Fibroblast of villous mesenchyme (primary cell): Measurements from ENCODE around the gene KCNJ1. TPM values are rescaled to one million over a fixed set of nuclear protein-coding genes. Genes with fewer than 3 reads are reported as not detected.
A peak's percentile ranks its signal among the peaks of the same experiment; 100 is the strongest.

Source experiments
- DNase-seq: peaks from one replicate; pipeline ENCODE4 v3.0.0-alpha.2; 2010; ENCODE audit warnings: low read depth
- H3K4me3 ChIP-seq: 2 replicates; pipeline ENCODE4 v1.5.1; 2011; ENCODE audit warnings: low read depth, mild to moderate bottlenecking, low read length
- total RNA-seq: library from RNA; depleted of rRNA; stranded (reverse); fragments of >200 nt; gene quantifications from 2 replicates; pipeline ENCODE4 v1.2.3, GENCODE V29; 2012
- TF ChIP-seq, protein P1 (sequence below): IDR thresholded peaks from 2 replicates; pipeline ENCODE4 v1.5.1; 2012; ENCODE audit warnings: low read depth, mild to moderate bottlenecking, low read length; ENCODE audit not compliant: insufficient read depth

KCNJ1 gene
- total RNA-seq, 1 donor: not detected

DNA sequence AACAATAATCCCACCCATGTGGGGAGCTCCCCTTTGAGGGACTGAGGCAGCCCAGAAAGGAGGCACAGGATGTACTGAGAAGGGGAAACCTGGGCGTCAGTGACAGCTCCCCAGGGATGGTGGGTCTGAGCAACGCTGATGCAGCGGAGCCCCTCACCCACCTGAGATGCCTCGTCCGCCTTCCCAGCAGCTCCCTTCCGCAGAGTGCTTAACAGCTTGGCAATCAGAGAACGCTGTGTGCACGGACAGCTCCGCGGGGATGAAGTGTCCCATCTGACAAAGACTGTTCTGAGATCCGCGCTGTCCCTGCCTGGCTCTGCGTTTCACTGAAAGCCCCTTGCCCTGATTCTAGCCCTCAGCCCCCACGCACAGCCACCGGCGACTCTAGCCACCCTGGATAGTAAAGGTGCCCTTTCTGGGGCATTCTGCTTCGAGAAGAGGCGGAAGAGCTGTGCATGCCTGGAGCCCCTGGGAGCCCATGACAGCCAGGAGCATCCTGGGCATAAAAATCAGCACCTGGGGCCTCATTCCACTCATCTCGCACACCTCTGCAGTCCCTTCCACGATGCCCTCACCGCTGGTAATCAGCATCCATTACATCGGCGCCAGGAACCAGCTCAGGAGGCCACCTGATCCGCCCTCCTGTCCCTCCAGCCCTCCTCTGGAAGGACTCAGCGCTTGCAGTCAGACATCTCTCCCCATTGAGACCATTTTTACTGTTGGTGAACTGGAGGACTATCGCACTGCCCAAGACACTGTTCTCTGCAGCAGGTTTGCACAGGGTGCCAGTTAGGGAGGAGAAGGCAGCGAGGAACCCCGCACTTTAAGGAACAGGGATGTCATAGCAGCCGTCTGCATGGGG is 34.8 kb upstream of the KCNJ1 start:
- no peak overlapping the region for H3K4me3 ChIP-seq
- TF ChIP-seq, protein P1, sequence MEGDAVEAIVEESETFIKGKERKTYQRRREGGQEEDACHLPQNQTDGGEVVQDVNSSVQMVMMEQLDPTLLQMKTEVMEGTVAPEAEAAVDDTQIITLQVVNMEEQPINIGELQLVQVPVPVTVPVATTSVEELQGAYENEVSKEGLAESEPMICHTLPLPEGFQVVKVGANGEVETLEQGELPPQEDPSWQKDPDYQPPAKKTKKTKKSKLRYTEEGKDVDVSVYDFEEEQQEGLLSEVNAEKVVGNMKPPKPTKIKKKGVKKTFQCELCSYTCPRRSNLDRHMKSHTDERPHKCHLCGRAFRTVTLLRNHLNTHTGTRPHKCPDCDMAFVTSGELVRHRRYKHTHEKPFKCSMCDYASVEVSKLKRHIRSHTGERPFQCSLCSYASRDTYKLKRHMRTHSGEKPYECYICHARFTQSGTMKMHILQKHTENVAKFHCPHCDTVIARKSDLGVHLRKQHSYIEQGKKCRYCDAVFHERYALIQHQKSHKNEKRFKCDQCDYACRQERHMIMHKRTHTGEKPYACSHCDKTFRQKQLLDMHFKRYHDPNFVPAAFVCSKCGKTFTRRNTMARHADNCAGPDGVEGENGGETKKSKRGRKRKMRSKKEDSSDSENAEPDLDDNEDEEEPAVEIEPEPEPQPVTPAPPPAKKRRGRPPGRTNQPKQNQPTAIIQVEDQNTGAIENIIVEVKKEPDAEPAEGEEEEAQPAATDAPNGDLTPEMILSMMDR: no peak
- no peak for DNase-seq

DNA sequence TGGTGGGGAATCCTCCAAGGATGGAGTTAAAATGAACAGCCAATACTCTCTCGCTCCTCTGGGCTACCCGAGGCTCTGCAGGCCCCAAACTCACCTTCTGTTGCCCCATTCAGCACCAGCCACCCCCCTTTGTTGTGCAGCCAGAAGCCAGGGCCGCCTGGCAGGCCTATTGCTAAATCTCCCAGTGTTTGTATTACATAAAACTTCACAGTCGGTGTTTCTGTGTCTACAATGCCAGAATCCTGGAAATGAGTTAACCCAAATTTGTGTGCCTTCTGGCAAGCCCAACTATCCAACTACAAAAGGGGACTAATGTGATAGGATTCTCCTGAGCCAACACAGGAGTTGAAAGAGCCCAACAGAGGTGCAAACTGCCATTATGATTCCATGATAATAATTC is 33.4 kb upstream of the KCNJ1 start:
- TF ChIP-seq, protein P1: no peak
- no peak overlapping the region for H3K4me3 ChIP-seq
- DNase-seq: no peak

DNA sequence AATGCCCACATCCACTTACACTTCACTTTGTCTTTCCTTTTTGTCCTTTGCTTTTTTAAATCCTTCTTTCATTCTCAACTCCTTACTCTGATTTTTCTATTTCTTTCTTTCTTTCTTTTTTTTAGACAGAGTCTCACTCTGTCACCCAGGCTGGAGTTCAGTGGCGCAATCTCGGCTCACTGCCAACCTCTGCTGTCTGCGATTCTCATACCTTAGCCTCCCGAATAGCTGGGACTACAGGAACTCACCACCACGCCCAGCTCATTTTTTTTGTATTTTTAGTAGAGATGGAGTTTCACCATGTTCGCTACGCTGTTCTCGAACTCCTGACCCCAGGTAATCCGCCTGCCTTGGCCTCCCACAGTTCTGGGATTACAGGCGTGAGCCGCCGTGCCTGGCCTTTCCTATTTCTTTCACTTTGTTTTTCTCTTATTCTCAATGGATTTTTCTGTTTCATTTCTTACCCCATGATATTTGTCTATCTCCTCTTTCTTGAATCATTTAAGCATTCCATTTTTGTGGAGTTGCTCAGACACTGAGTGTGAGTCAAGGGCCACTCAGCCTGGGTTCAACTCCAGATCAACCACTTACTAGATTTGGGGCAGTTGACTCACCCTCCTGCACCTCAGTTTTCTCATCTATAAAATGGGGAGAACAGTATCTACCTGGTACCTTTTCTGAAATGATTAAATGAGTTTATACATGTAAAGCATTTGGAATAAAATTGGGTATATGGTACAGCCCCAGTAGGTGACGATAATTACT is 31.7 kb upstream of the KCNJ1 start:
- no peak overlapping the region for H3K4me3 ChIP-seq
- TF ChIP-seq, protein P1: no peak
- peak; percentile 27 for DNase-seq

DNA sequence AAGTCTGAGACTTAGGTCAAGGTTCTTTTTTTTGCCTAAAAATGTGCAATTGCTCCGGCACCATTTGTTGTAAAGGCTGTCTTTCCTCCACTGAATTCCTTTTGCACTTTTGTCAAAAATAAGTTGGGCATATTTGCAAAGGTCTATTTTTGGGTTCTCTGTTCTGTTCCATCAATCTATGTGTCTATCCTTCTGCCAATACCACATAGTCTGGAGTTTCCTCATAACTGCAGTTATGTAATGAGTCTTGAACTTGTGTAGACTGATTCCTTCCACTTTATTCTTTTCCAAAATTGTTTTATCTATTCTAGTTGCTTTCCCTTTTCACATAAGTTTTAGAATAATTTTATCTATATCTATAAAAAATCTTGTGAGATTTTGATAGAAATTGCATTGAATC is 30.7 kb upstream of the KCNJ1 start:
- H3K4me3 ChIP-seq: no peak overlapping the region
- TF ChIP-seq, protein P1: no peak
- no peak for DNase-seq

DNA sequence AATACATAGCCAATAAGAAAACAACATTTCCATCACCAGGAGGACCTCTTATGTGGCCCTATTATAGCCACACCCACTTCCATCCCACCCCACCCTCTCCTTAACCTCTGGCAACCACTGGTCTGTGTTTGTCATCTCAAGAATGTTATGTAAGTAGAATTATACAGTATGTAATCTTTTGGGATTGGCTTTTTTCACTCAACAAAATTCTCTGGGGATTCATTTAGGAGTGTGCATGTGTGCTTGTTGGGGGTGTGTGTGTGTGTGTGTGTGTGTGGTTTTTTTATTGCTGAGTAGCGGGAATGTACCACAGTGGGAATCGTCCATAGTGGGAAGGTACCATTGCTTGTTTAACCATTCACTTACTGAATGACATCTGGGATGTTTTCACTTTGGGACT is 29.3 kb upstream of the KCNJ1 start:
- H3K4me3 ChIP-seq: no peak overlapping the region
- DNase-seq: peak; percentile 19
- TF ChIP-seq, protein P1: no peak

DNA sequence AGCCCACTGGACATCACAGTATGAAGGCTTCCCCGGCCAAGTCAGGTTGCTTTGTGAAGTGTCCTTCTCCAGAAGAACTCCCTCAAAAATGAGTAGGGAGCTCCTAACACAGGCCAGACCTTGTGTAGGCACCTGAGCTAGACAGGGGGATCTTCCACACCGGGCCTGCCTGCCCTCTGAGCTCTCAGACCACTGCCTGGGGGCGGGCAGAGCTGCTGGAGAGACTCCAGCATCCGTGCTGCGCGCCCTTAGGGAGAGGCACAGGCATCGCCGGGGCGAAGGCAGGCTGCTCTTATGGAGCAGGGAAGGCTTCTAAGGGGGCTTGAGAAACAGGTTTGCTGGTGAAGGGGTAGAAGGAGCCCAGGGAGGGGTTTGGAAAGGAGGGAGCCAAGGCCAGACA is 28.4 kb upstream of the KCNJ1 start:
- TF ChIP-seq, protein P1: no peak
- no peak overlapping the region for H3K4me3 ChIP-seq
- DNase-seq: no peak
